ENCODE data around the gene HPD. TPM values are rescaled to one million over a fixed set of nuclear protein-coding genes. Genes with fewer than 3 reads are reported as not detected.

Gene HPD
- total RNA-seq, 1 experiment from 2014 or later, result not detected

DNA sequence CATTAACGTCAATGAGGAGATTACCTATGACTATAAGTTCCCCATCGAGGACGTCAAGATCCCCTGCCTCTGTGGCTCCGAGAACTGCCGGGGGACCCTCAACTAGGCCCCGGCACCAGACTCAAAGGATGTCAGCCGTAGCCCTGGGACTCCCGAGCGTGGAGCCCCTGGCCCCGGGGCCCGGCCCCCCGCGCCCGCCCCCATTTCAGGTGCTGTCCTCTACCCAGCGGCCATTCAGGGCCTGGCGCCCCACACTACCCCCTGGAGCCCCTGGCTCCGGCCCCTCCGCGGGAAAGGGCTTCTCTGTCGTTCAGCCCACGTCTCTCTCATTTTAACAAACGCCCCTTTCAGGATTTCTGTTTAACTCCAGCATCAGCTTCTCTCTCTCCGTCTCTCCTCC is 28.5 kb downstream of the HPD start:
- no peak overlapping the region for H2AFZ ChIP-seq (ENCODE audit: low read length)
- no peak overlapping the region for H3K4me2 ChIP-seq (ENCODE audit: low read depth, low read length, poor library complexity, severe bottlenecking)
- H3K27ac ChIP-seq (ENCODE audit: low read length), result no peak overlapping the region
- no peak for DNase-seq
- no peak overlapping the region for H3K4me3 ChIP-seq (ENCODE audit: low read length)
- no peaks in the 10 kb centered on the region for H3K36me3 ChIP-seq (ENCODE audit: insufficient read depth, low read length)
- no peaks in the 10 kb centered on the region for H4K20me1 ChIP-seq (ENCODE audit: insufficient read depth, low read depth, low read length)
- no peaks in the 10 kb centered on the region for H3K27me3 ChIP-seq (ENCODE audit: low read length)
- H3K4me1 ChIP-seq (ENCODE audit: low read length), result peaks cover 10% of the 10 kb centered on the region
- H3K79me2 ChIP-seq (ENCODE audit: low read length), result no peaks in the 10 kb centered on the region
- H3K9me3 ChIP-seq (ENCODE audit: low read length), result no peaks in the 10 kb centered on the region
- H3K9me2 ChIP-seq (replicated peaks; ENCODE audit: insufficient read depth, low read length), result no peaks in the 10 kb centered on the region
- no peak overlapping the region for H3K9ac ChIP-seq (ENCODE audit: low read length)

DNA sequence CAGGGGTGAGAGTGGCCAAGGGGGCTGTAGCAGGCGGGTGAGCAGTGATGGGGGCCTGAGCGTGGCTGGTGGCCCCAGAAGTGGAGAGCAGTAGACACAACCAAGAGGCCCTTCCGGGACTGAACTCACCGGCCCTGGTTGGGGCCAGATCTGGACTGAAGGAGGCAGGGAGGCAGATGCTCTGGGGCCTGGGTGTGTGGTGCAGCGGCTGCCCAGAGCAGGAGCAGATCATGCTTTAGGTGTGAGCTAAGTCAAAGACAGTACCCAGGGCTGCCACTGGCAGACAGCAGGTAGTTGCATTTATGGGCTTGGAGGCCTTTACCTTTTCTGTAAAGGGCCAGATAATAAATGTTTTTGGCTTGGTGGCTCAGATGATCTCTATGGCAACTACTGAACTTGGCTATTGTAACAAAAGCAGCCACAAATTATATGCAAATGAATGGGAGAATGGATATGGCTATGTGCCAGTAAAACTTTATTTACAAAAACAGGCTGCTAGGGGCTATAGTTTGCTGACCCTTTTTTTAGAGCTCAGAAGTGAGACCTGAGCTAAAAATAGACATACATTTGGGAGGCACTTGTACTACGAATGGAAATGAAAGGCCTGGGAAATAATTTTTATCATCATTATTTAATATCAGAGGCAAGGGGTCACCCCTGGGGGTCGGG is 29.3 kb downstream of the HPD start:
- peak; percentile 52 for DNase-seq
- Histone ChIP-seq H4K20me1 (ENCODE audit: insufficient read depth, low read depth, low read length) (no peaks in the 10 kb centered on the region), H3K9ac (ENCODE audit: low read length) (no peak overlapping the region), H3K27me3 (ENCODE audit: low read length) (no peaks in the 10 kb centered on the region), H3K27ac (ENCODE audit: low read length) (no peak overlapping the region), H3K4me2 (ENCODE audit: low read depth, low read length, poor library complexity, severe bottlenecking) (no peak overlapping the region), H3K4me1 (ENCODE audit: low read length) (peaks cover 10% of the 10 kb centered on the region), H2AFZ (ENCODE audit: low read length) (no peak overlapping the region), H3K79me2 (ENCODE audit: low read length) (no peaks in the 10 kb centered on the region), H3K4me3 (ENCODE audit: low read length) (no peak overlapping the region), H3K36me3 (ENCODE audit: insufficient read depth, low read length) (no peaks in the 10 kb centered on the region), H3K9me3 (ENCODE audit: low read length) (no peaks in the 10 kb centered on the region), H3K9me2 (replicated peaks; ENCODE audit: insufficient read depth, low read length) (no peaks in the 10 kb centered on the region)

DNA sequence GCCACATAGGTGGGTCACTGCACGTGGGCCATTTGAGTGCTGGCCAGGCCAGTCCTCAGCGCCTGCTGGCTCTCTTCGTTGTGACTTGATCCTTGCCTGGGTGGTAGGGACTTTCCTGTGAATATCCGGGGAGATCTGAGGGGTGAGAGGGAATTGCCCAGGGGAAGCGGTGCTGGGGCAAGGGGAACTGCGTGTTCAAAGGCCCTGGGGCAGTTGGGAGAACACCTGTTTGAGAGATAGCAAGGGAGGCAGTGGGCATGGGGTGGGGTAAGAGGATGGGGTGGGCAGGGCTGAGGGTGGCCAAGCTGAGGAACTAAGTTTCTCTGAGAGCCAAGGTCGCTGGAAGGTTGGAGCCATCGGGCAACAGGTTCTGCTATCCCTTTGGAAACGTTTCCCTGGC is 29.8 kb downstream of the HPD start:
- no peaks in the 10 kb centered on the region for H3K79me2 ChIP-seq (ENCODE audit: low read length)
- no peak overlapping the region for H2AFZ ChIP-seq (ENCODE audit: low read length)
- no peaks in the 10 kb centered on the region for H3K27me3 ChIP-seq (ENCODE audit: low read length)
- no peaks in the 10 kb centered on the region for H3K36me3 ChIP-seq (ENCODE audit: insufficient read depth, low read length)
- H3K4me3 ChIP-seq (ENCODE audit: low read length), result no peak overlapping the region
- no peak overlapping the region for H3K9ac ChIP-seq (ENCODE audit: low read length)
- no peak overlapping the region for H3K4me2 ChIP-seq (ENCODE audit: low read depth, low read length, poor library complexity, severe bottlenecking)
- DNase-seq, result no peak
- no peaks in the 10 kb centered on the region for H4K20me1 ChIP-seq (ENCODE audit: insufficient read depth, low read depth, low read length)
- H3K9me3 ChIP-seq (ENCODE audit: low read length), result no peaks in the 10 kb centered on the region
- peaks cover 10% of the 10 kb centered on the region for H3K4me1 ChIP-seq (ENCODE audit: low read length)
- no peaks in the 10 kb centered on the region for H3K9me2 ChIP-seq (replicated peaks; ENCODE audit: insufficient read depth, low read length)
- H3K27ac ChIP-seq (ENCODE audit: low read length), result no peak overlapping the region

DNA sequence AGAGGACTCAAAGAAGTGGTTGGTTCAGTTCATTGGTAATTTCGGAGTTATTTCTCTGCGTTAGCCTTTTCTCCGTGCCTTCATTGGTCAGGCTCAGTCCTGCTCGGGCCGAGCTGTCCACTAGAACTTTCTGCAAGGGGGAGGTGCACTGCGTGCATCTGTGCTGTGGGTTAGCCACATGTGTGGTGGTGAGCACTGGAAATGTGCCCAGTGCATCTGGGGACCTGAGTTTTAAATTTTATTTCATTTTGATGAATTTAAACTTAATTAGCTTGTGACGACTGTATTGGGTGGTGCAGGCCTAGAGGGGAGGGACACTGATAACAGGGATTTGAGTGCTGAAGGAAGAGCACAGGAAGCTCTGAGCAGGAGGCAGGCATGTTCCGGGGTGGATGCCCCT is 30.4 kb downstream of the HPD start:
- H3K79me2 ChIP-seq (ENCODE audit: low read length), result no peaks in the 10 kb centered on the region
- no peaks in the 10 kb centered on the region for H3K27me3 ChIP-seq (ENCODE audit: low read length)
- H3K9ac ChIP-seq (ENCODE audit: low read length), result no peak overlapping the region
- H3K36me3 ChIP-seq (ENCODE audit: insufficient read depth, low read length), result no peaks in the 10 kb centered on the region
- H3K9me3 ChIP-seq (ENCODE audit: low read length), result no peaks in the 10 kb centered on the region
- no peak overlapping the region for H3K4me2 ChIP-seq (ENCODE audit: low read depth, low read length, poor library complexity, severe bottlenecking)
- no peak overlapping the region for H3K4me3 ChIP-seq (ENCODE audit: low read length)
- no peak overlapping the region for H3K27ac ChIP-seq (ENCODE audit: low read length)
- H3K9me2 ChIP-seq (replicated peaks; ENCODE audit: insufficient read depth, low read length), result no peaks in the 10 kb centered on the region
- DNase-seq, result no peak
- H4K20me1 ChIP-seq (ENCODE audit: insufficient read depth, low read depth, low read length), result no peaks in the 10 kb centered on the region
- no peak overlapping the region for H2AFZ ChIP-seq (ENCODE audit: low read length)
- peaks cover 10% of the 10 kb centered on the region for H3K4me1 ChIP-seq (ENCODE audit: low read length)

DNA sequence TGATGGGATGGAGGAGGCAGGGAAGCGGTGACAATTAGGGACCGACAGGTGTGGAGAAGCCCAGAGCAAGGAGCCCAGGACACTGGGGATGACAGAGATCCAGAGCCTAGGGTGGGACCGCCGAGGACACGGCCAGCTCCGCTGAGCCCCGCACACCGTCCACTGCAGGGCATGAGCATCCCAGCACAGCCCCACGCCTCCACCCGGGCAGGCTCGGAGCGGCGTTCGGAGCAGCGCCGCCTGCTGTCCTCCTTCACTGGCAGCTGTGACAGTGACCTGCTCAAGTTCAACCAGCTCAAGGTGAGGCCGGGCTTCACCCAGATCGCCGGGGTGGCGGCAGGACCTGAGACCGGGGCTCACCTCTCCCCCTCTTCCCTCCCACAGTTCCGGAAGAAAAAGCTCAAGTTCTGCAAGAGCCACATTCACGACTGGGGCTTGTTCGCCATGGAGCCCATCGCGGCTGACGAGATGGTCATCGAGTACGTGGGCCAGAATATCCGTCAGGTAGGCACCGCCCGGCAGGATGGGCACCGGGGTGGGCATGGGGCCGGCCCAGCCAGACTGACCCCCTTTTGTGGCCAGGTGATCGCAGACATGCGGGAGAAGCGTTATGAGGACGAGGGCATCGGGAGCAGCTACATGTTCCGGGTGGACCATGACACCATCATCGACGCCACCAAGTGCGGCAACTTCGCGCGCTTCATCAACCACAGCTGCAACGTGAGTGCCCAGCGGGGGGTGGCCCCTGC is 31.1 kb downstream of the HPD start:
- Histone ChIP-seq H3K27me3 (ENCODE audit: low read length) (no peaks in the 10 kb centered on the region), H3K4me1 (ENCODE audit: low read length) (peaks cover 10% of the 10 kb centered on the region), H3K9me2 (replicated peaks; ENCODE audit: insufficient read depth, low read length) (no peaks in the 10 kb centered on the region), H2AFZ (ENCODE audit: low read length) (no peak overlapping the region), H3K27ac (ENCODE audit: low read length) (no peak overlapping the region), H3K9me3 (ENCODE audit: low read length) (no peaks in the 10 kb centered on the region), H3K36me3 (ENCODE audit: insufficient read depth, low read length) (no peaks in the 10 kb centered on the region), H3K4me3 (ENCODE audit: low read length) (no peak overlapping the region), H3K79me2 (ENCODE audit: low read length) (no peaks in the 10 kb centered on the region), H4K20me1 (ENCODE audit: insufficient read depth, low read depth, low read length) (no peaks in the 10 kb centered on the region), H3K4me2 (ENCODE audit: low read depth, low read length, poor library complexity, severe bottlenecking) (no peak overlapping the region), H3K9ac (ENCODE audit: low read length) (no peak overlapping the region)
- no peak for DNase-seq

DNA sequence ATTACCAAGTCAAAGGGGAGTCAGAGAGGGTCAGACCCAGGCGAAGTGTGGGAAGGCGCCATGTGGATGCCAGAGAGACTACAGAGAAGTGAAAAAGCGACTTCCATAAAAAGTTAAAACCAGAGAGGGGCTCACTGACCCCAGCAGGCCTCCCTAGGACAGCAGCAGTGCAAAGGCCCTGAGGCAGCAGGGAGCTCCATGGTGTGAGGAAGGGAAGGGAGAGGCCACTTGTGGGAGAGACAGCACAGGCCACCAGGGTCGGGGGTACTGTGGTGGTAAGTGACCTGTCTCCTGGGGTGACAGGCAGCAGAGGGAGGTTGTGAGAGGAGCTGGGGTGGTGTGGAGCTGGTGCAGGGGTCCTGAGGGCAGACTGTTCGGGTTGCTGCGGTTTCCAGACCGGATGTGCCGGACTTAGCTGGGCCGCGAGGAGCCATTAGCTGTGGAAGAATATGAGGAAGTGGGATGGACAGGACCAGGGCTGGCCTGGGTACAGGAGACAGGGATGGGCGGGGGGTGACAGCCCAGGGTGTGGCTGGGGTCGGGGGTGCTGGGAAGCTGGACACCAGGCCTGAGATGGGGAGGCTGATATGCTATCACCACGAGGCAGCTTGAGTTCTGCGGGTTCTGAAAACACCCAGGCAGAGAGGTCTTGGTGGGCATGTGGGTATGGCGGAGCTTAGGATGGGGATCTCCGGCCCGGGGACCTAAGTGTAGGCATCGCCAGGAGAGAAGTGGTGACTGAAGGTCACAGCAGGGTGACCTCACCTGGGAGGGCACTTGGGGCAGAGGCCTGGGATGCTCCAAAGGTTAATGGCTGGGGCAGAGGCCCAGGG is 32.1 kb downstream of the HPD start:
- no peaks in the 10 kb centered on the region for H4K20me1 ChIP-seq (ENCODE audit: insufficient read depth, low read depth, low read length)
- no peak for DNase-seq
- H3K9ac ChIP-seq (ENCODE audit: low read length), result no peak overlapping the region
- H3K4me1 ChIP-seq (ENCODE audit: low read length), result peaks cover 10% of the 10 kb centered on the region
- no peaks in the 10 kb centered on the region for H3K36me3 ChIP-seq (ENCODE audit: insufficient read depth, low read length)
- no peaks in the 10 kb centered on the region for H3K9me3 ChIP-seq (ENCODE audit: low read length)
- no peak overlapping the region for H3K4me3 ChIP-seq (ENCODE audit: low read length)
- no peaks in the 10 kb centered on the region for H3K9me2 ChIP-seq (replicated peaks; ENCODE audit: insufficient read depth, low read length)
- no peak overlapping the region for H3K4me2 ChIP-seq (ENCODE audit: low read depth, low read length, poor library complexity, severe bottlenecking)
- no peaks in the 10 kb centered on the region for H3K27me3 ChIP-seq (ENCODE audit: low read length)
- H2AFZ ChIP-seq (ENCODE audit: low read length), result no peak overlapping the region
- no peaks in the 10 kb centered on the region for H3K79me2 ChIP-seq (ENCODE audit: low read length)
- H3K27ac ChIP-seq (ENCODE audit: low read length), result no peak overlapping the region

DNA sequence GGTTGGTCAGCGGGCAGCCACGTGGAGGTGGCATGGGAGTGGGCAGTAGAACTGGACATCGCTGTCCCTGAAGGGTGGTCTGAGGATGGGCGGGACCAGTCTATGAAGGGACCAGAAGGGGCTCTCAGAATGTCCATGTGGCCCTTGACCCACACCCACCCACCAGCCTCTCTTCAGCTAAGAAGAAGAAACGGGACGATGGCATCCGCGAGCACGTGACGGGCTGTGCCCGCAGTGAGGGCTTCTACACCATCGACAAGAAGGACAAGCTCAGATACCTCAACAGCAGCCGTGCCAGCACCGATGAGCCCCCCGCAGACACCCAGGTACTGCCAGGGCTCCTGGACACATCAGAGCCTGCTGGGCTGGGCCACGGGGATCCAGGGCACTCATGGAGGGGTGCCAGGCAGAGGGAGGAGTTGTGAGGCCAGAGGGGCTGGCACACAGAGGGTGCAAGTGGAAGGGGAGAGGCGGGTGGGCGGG is 33.6 kb downstream of the HPD start:
- Histone ChIP-seq H4K20me1 (ENCODE audit: insufficient read depth, low read depth, low read length) (no peaks in the 10 kb centered on the region), H3K4me3 (ENCODE audit: low read length) (no peak overlapping the region)
- no peak for DNase-seq

DNA sequence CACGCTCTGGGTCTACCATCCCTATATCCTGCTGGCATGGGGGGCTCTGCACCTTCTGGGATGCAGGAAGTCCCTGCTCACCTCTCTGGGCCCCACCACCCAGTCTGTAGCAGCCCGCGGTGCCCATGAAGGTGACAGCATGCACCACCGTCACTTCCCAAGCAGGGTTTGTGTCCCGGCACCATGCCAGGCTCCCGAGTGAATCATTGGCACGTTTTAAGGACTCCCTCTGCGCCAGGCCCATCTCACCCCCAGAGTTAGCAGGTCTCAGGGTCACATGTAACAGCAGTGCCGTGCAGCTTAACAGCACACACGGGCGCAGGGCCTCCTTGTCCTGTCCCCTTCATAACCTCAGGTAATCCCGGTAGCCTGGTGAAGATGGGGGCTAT is 34.9 kb downstream of the HPD start:
- no peak overlapping the region for H3K9ac ChIP-seq (ENCODE audit: low read length)
- H3K36me3 ChIP-seq (ENCODE audit: insufficient read depth, low read length), result no peaks in the 10 kb centered on the region
- no peaks in the 10 kb centered on the region for H3K9me3 ChIP-seq (ENCODE audit: low read length)
- no peaks in the 10 kb centered on the region for H4K20me1 ChIP-seq (ENCODE audit: insufficient read depth, low read depth, low read length)
- H2AFZ ChIP-seq (ENCODE audit: low read length), result no peak overlapping the region
- H3K9me2 ChIP-seq (replicated peaks; ENCODE audit: insufficient read depth, low read length), result no peaks in the 10 kb centered on the region
- no peak overlapping the region for H3K4me3 ChIP-seq (ENCODE audit: low read length)
- H3K27ac ChIP-seq (ENCODE audit: low read length), result no peak overlapping the region
- H3K79me2 ChIP-seq (ENCODE audit: low read length), result no peaks in the 10 kb centered on the region
- no peak for DNase-seq
- no peaks in the 10 kb centered on the region for H3K27me3 ChIP-seq (ENCODE audit: low read length)
- no peak overlapping the region for H3K4me2 ChIP-seq (ENCODE audit: low read depth, low read length, poor library complexity, severe bottlenecking)
- no peaks in the 10 kb centered on the region for H3K4me1 ChIP-seq (ENCODE audit: low read length)

More for the DNA sequence above, 33.6 kb downstream of the HPD start:
- Histone ChIP-seq H3K36me3 (ENCODE audit: insufficient read depth, low read length) (no peaks in the 10 kb centered on the region), H3K4me1 (ENCODE audit: low read length) (peaks cover 10% of the 10 kb centered on the region), H3K79me2 (ENCODE audit: low read length) (no peaks in the 10 kb centered on the region), H3K9me2 (replicated peaks; ENCODE audit: insufficient read depth, low read length) (no peaks in the 10 kb centered on the region), H3K9ac (ENCODE audit: low read length) (no peak overlapping the region), H3K9me3 (ENCODE audit: low read length) (no peaks in the 10 kb centered on the region), H2AFZ (ENCODE audit: low read length) (no peak overlapping the region), H3K27me3 (ENCODE audit: low read length) (no peaks in the 10 kb centered on the region), H3K27ac (ENCODE audit: low read length) (no peak overlapping the region), H3K4me2 (ENCODE audit: low read depth, low read length, poor library complexity, severe bottlenecking) (no peak overlapping the region)
